ES-I3 (cell line): ENCODE data around the gene GTPBP2.
"Not testable (repeated sequence)": the region's sequence is repeated elsewhere in the genome, so short reads cannot be mapped to it uniquely, and the experiment has no call there.

Source experiments
- H3K36me3 ChIP-seq: 2 replicates; pipeline ENCODE4 v1.6.1; 2013; ENCODE audit warnings: mild to moderate bottlenecking, low read length, control low read depth, moderate library complexity; ENCODE audit not compliant: insufficient read depth
- H3K4me1 ChIP-seq: 2 replicates; pipeline ENCODE4 v1.6.1; 2013; ENCODE audit warnings: mild to moderate bottlenecking, control low read depth, low read length; ENCODE audit not compliant: insufficient read depth
- H3K9ac ChIP-seq: 2 replicates; pipeline ENCODE4 v1.6.1; 2013; ENCODE audit warnings: low read depth, mild to moderate bottlenecking, low read length, moderate library complexity
- H3K9me3 ChIP-seq: 2 replicates; pipeline ENCODE4 v1.6.1; 2013; ENCODE audit warnings: mild to moderate bottlenecking, low read length, moderate library complexity; ENCODE audit not compliant: control insufficient read depth, insufficient read depth

Gene GTPBP2

GRCh38 chr6:43668151-43669028, 39.3 kb upstream of the GTPBP2 start:
- H3K36me3 ChIP-seq = peaks cover 3% of the 10 kb centered on the region; the same call in 1 of the 2 replicates
- no peaks in the 10 kb centered on the region for H3K9me3 ChIP-seq
- no peak overlapping the region for H3K9ac ChIP-seq
- H3K4me1 ChIP-seq = peaks cover 24% of the 10 kb centered on the region

DNA sequence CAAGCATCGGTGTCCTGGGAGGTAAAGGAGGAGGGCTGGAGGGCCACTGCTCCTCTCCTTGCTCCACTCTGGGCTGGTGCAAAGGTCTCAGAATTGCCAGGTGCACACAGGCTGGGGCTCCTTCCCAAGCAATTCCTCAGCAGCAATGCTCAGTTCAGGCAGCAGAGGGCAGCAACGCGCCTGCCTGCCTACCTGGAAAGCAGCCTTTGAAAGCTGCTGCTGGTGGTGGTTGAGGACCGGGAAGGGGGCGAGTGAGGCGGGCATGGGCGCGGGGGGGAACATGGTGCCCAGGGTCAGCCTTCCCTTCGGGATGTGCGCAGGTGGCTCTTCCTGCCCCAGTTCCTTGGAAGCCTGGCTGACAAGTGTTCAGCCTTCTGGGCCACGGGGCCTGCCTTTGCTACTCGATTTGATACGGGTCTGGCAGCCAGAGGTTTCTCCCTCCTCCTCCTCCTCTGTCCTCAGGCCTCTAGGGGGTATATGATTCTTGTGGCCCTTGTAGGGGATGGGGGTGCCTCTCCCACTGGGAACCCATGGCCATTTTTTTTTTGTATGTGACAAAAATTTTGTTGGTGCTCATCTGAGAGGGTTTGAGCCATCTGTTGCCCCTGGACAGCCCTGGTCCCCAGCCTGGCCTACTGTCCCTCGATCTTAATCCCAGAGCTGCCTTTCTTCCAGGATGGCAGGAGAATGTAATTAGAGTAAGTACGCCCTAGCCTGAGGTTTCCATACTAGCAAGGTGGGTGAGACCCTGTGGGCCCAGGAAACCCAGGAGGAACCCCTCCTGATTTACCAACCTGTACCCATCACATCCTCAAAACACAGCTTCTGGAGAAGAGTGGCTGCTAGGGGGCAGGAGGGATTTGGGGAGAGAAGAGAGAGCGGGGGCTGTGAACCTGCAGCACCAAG, 38.4 kb upstream of the GTPBP2 start:
- Histone ChIP-seq H3K36me3 (no peaks in the 10 kb centered on the region), H3K9me3 (no peaks in the 10 kb centered on the region), H3K4me1 (peaks cover 24% of the 10 kb centered on the region), H3K9ac (peak overlapping the region; percentile 26; the same call in 1 of the 2 replicates)

DNA sequence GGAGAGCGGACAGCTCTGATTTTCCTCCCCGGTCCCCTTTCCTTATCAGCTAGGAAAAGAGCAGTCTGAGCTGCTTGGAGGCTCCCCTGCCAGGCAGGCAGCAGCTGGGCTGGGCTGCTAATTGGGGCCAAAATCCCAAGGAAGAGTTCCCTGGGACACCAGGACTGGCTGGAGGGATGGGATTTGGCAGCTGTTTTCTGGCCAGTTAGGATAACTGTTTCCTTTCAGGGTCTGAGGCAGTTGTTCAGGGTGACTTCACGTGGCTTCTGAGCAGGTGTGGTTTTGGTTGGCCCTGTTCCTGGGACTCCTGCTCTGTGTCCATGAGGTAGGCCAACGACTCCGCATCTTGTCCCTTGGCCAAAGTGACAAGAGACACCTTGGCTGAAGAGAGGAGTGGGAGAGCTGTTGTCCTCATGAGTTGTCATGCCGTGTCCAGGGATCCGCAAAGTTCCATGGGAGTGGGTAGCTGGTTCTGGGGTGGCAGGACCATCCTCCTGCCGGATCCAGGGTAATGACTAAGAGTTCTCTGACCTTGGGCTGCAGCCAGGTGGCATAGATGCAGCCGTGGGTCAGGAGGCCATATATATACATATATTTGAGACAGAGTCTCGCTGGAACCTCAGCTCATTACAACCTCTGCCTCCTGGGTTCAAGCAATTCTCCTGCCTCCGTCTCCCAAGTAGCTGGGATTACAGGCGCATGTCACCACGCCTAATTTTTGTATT, 37.3 kb upstream of the GTPBP2 start:
- peaks cover 24% of the 10 kb centered on the region for H3K4me1 ChIP-seq
- H3K9ac ChIP-seq = no peak overlapping the region
- no peaks in the 10 kb centered on the region for H3K36me3 ChIP-seq
- H3K9me3 ChIP-seq = no peaks in the 10 kb centered on the region

DNA sequence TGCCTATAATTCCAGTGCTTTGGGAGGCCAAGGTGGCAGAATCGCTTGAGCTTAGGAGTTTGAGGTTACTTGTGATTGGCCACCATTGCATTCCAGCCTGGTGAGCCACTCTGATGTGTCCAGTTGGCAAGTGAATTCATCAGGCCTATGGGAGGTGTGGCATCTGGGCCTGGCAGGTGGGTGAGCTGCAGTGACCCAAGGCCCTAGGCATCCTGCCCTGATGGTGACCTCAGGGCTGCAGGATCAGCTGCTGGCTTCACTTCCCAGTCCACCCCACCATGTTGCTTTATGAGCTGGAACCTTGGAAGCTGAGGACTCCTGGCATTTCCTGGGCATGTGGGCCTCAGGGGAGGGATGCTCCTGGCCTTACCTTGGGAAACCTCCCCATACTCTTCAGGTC, 36.3 kb upstream of the GTPBP2 start:
- H3K9me3 ChIP-seq = no peaks in the 10 kb centered on the region; the same call in 1 of the 2 replicates
- no peaks in the 10 kb centered on the region for H3K36me3 ChIP-seq
- H3K9ac ChIP-seq = no peak overlapping the region
- peaks cover 24% of the 10 kb centered on the region for H3K4me1 ChIP-seq

DNA sequence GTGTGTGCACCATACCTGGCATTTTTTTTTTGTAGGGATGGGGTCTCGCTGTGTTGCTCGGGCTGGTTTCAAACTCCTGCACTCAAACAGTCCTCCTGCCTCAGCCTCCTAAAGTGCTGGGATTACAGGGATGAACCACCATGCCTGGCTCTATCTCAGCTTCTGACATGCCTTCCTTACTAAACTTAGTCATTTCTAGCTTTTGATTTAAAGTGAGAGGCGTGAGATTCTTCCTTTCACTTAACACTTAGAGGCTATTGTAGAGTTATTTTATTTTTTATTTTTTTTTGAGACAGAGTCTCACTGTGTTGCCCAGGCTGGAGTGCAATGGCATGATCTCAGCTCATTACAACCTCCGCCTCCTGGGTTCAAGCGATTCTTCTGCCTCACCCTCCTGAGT, 33.9 kb upstream of the GTPBP2 start:
- H3K4me1 ChIP-seq, H3K36me3 ChIP-seq, H3K9me3 ChIP-seq, H3K9ac ChIP-seq: not testable (repeated sequence)

- 0 out of 2 replicates have a peak, but pooled peaks cover 4% of the 10 kb centered on the region for H3K4me1 ChIP-seq
- H3K36me3 ChIP-seq = no peaks in the 10 kb centered on the region
- H3K9ac ChIP-seq = no peak overlapping the region
- no peaks in the 10 kb centered on the region; the same call in 1 of the 2 replicates for H3K9me3 ChIP-seq
Measured at GRCh38 chr6:43658161-43658560, 29.1 kb upstream of the GTPBP2 start.

- Histone ChIP-seq H3K36me3 (no peaks in the 10 kb centered on the region), H3K4me1 (0 out of 2 replicates have a peak, but pooled peaks cover 4% of the 10 kb centered on the region), H3K9ac (no peak overlapping the region), H3K9me3 (no peaks in the 10 kb centered on the region; the same call in 1 of the 2 replicates)
Measured at GRCh38 chr6:43657221-43657802, 28.2 kb upstream of the GTPBP2 start.

DNA sequence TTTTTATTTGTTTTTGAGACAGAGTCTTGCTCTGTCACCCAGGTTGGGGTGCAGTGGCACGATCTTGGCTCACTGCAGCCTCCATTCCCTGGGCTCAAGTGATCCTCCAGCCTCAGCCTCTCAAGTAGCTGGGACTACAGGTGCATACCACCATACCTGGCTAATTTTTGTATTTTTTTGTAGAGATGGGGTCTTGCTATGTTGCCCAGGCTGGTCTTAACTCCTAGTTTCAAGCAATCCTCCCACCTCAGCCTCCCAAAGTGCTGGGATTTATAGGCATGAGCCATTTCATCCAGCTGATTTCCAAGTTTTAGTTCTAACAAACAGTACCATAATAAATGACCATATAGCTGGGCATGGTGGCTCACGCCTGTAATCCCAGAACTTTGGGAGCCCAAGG, 23.8 kb upstream of the GTPBP2 start:
- not testable (repeated sequence) for H3K9me3 ChIP-seq, H3K9ac ChIP-seq, H3K36me3 ChIP-seq, H3K4me1 ChIP-seq

- Histone ChIP-seq H3K4me1 (peaks cover 5% of the 10 kb centered on the region; the same call in 1 of the 2 replicates), H3K9ac (no peak overlapping the region), H3K9me3 (no peaks in the 10 kb centered on the region), H3K36me3 (no peaks in the 10 kb centered on the region)
Measured at GRCh38 chr6:43648248-43648647, 19.2 kb upstream of the GTPBP2 start.

DNA sequence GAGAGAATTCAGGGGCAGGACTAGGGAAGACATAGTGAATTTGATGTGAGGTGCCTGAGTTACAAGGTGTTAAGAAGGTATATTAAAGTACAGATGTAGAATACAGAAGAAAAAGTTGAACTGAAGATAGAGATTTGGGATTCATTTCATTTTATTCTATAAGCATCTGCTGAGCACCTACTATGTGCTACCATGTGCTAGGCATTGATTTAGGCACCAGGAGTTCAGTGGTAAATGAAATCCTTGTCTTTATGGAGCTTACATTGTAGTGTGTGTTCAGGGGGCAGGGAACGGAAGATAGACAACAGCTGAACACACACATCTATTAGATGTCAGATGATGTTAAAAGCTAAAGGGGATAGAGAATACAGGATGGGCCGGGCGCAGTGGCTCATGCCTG, 18.5 kb upstream of the GTPBP2 start:
- H3K36me3 ChIP-seq = no peaks in the 10 kb centered on the region
- peaks cover 5% of the 10 kb centered on the region; the same call in 1 of the 2 replicates for H3K4me1 ChIP-seq
- H3K9ac ChIP-seq = no peak overlapping the region
- no peaks in the 10 kb centered on the region for H3K9me3 ChIP-seq

DNA sequence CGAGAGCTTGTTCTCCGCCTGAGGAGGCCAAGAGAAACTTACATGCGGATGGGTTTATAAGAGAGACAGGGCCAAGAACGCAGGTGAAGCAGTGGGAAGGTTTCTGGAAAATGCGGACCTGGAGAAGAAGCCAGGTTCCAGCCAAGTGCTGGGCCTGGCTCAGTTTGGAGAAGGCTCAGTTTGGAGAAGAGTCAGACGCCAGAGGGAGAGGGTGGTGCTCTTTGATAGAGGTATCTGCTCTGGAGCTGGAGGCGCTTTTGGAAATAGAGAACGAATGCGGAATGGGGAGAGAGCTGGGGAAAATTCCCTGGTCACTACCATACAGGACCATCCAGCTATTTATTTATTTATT, 16.5 kb upstream of the GTPBP2 start:
- Histone ChIP-seq H3K36me3 (peaks cover 3% of the 10 kb centered on the region; the same call in 1 of the 2 replicates), H3K9me3 (no peaks in the 10 kb centered on the region), H3K4me1 (peaks cover 5% of the 10 kb centered on the region; the same call in 1 of the 2 replicates), H3K9ac (peak overlapping the region; percentile 69; the same call in 1 of the 2 replicates)

GRCh38 chr6:43644940-43645612, 16.0 kb upstream of the GTPBP2 start, which contains the start of gene RSPH9:
Gene RSPH9 (plus strand): TSS chr6:43645036. CDS start chr6:43645099, 63 bp downstream.
- Histone ChIP-seq H3K4me1 (peaks cover 5% of the 10 kb centered on the region; the same call in 1 of the 2 replicates), H3K36me3 (peaks cover 6% of the 10 kb centered on the region; the same call in 1 of the 2 replicates), H3K9me3 (no peaks in the 10 kb centered on the region), H3K9ac (peak within 1 kb of the TSS; percentile 69; the same call in 1 of the 2 replicates)
